Activated CD4-positive, alpha-beta T cell treated with anti-CD3 and anti-CD28 coated beads, Interleukin-2, amount 10 ng/mL, durations not matched to agents 7 days and 5 days (primary cell): ENCODE data around the gene TRAPPC3L. TPM values are rescaled to one million over a fixed set of nuclear protein-coding genes. Genes with fewer than 3 reads are reported as not detected.
A peak's percentile ranks its signal among the peaks of the same experiment; 100 is the strongest.

Source experiments
- CTCF ChIA-PET: fragments of 350-600 bp; sonication (Branson Sonifier 250); formaldehyde crosslinking; loops from one replicate; lab custom pipeline; 2021; ENCODE audit warnings: antibody characterized with exemption; lab: Charles Lee
- POLR2A ChIA-PET: fragments of 350-600 bp; sonication (Branson Sonifier 250); formaldehyde crosslinking; loops from one replicate; lab custom pipeline; 2021; ENCODE audit warnings: antibody characterized with exemption; lab: Charles Lee
- DNase-seq: peaks from one replicate; pipeline ENCODE4 v3.0.0-alpha.2; 2020
- H3K27ac Mint-ChIP-seq: one replicate; pipeline ENCODE4 v1.8.0; 2021; ENCODE audit warnings: mild to moderate bottlenecking, moderate library complexity, mixed read lengths
- H3K27me3 Mint-ChIP-seq: one replicate; pipeline ENCODE4 v1.8.0; 2021; ENCODE audit warnings: mixed read lengths
- H3K36me3 Mint-ChIP-seq: one replicate; pipeline ENCODE4 v1.8.0; 2021; ENCODE audit warnings: low read depth, mixed read lengths
- H3K4me1 Mint-ChIP-seq: one replicate; pipeline ENCODE4 v1.8.0; 2021; ENCODE audit warnings: mixed read lengths
- H3K4me3 Mint-ChIP-seq: one replicate; pipeline ENCODE4 v1.8.0; 2021; ENCODE audit warnings: mild to moderate bottlenecking, moderate library complexity, mixed read lengths
- H3K9me3 Mint-ChIP-seq: one replicate; pipeline ENCODE4 v1.8.0; 2021; ENCODE audit warnings: mixed read lengths
- total RNA-seq, 2 experiments: library from RNA; stranded (reverse); gene quantifications; one replicate each; pipeline ENCODE4 v1.2.3, GENCODE V29; 2021

TRAPPC3L gene
- total RNA-seq, 2 experiments from 2014 or later = not detected

GRCh38 chr6:116553451-116553850 lies 8.0 kb upstream of the TRAPPC3L start, which contains the start of gene CALHM4:
TSS of gene CALHM4 (plus strand) at chr6:116553751. CDS start at chr6:116553794, 43 bp downstream.
- Mint-ChIP-seq H3K36me3 (no peaks in the 10 kb centered on the region), H3K9me3 (no peaks in the 10 kb centered on the region), H3K4me3 (no peak within 1 kb of the TSS), H3K27me3 (peaks cover 24% of the 10 kb centered on the region), H3K4me1 (no peaks in the 10 kb centered on the region), H3K27ac (no peak within 1 kb of the TSS)
- POLR2A ChIA-PET = interaction anchor here (0.8 kb wide), 1 partner anchor 11 kb away, joined by 5 read pairs; no protein-coding TSS in a partner anchor
- CTCF ChIA-PET = no interaction called here
- DNase-seq = no peak

- H3K27me3 Mint-ChIP-seq = peaks cover 23% of the 10 kb centered on the region
- no peak overlapping the region for H3K4me3 Mint-ChIP-seq
- no peaks in the 10 kb centered on the region for H3K9me3 Mint-ChIP-seq
- ChIA-PET POLR2A (no interaction called here), CTCF (no interaction called here)
- H3K4me1 Mint-ChIP-seq = no peaks in the 10 kb centered on the region
- H3K36me3 Mint-ChIP-seq = no peaks in the 10 kb centered on the region
- no peak overlapping the region for H3K27ac Mint-ChIP-seq
- no peak for DNase-seq
Observed at GRCh38 chr6:116550796-116551195, 5.3 kb upstream of the TRAPPC3L start.

DNA sequence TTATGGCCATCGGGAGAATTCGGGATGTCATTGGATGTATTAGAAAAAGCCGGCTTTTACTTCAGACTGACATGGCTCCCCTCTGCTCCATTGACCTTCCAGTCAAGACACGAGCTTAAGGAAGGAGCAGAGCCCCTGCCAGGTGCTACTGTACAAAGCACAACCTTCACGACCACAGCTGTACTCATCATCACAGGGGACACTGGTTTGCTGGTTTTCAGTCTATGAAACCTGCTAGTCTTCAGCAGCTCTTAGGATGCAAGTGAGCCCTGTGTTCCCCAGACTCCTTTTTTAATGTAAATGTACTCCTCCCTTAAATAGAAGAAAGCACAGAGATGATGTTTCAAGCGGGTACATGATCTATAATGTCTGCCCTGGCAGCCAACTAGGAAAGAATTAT lies 1.9 kb upstream of the TRAPPC3L start:
- peaks cover 25% of the 10 kb centered on the region for H3K27me3 Mint-ChIP-seq
- no peaks in the 10 kb centered on the region for H3K9me3 Mint-ChIP-seq
- ChIA-PET POLR2A (no interaction called here), CTCF (interaction anchor here (0.9 kb wide), 1 partner anchor 22 kb away, joined by 3 read pairs; no protein-coding TSS in a partner anchor)
- no peaks in the 10 kb centered on the region for H3K4me1 Mint-ChIP-seq
- H3K27ac Mint-ChIP-seq = no peak overlapping the region
- H3K4me3 Mint-ChIP-seq = no peak overlapping the region
- H3K36me3 Mint-ChIP-seq = no peaks in the 10 kb centered on the region
- DNase-seq = no peak

GRCh38 chr6:116543149-116543548 lies 2.3 kb downstream of the TRAPPC3L start:
- ChIA-PET POLR2A (no interaction called here), CTCF (interaction anchor here (0.6 to 1.0 kb wide), 2 partner anchors 18 to 318 kb away, joined by 3 to 5 read pairs; no protein-coding TSS in a partner anchor)
- Mint-ChIP-seq H3K4me1 (no peaks in the 10 kb centered on the region), H3K4me3 (no peak overlapping the region), H3K36me3 (no peaks in the 10 kb centered on the region), H3K9me3 (no peaks in the 10 kb centered on the region), H3K27ac (no peak overlapping the region), H3K27me3 (peaks cover 28% of the 10 kb centered on the region)
- DNase-seq = no peak

GRCh38 chr6:116542426-116542825 lies 3.1 kb downstream of the TRAPPC3L start:
- Mint-ChIP-seq H3K27ac (no peak overlapping the region), H3K27me3 (peaks cover 28% of the 10 kb centered on the region), H3K9me3 (no peaks in the 10 kb centered on the region), H3K4me3 (no peak overlapping the region), H3K36me3 (no peaks in the 10 kb centered on the region), H3K4me1 (no peaks in the 10 kb centered on the region)
- ChIA-PET CTCF (no interaction called here), POLR2A (interaction anchor here (0.7 kb wide), 1 partner anchor 11 kb away, joined by 5 read pairs; the partner anchor contains the start of gene CALHM4)
- DNase-seq = no peak

- no peaks in the 10 kb centered on the region for H3K9me3 Mint-ChIP-seq
- peak; percentile 54 for DNase-seq
- no peaks in the 10 kb centered on the region for H3K36me3 Mint-ChIP-seq
- H3K27me3 Mint-ChIP-seq = peaks cover 25% of the 10 kb centered on the region
- H3K27ac Mint-ChIP-seq = no peak overlapping the region
- no peak overlapping the region for H3K4me3 Mint-ChIP-seq
- no peaks in the 10 kb centered on the region for H3K4me1 Mint-ChIP-seq
- CTCF ChIA-PET = interaction anchor here (1.1 kb wide), 1 partner anchor 14 kb away, joined by 3 read pairs; no protein-coding TSS in a partner anchor
- POLR2A ChIA-PET = no interaction called here
Observed at GRCh38 chr6:116536216-116536621, 9.3 kb downstream of the TRAPPC3L start.

- Mint-ChIP-seq H3K4me3 (no peak overlapping the region), H3K36me3 (no peaks in the 10 kb centered on the region), H3K27ac (no peak overlapping the region), H3K27me3 (peaks cover 23% of the 10 kb centered on the region), H3K9me3 (no peaks in the 10 kb centered on the region), H3K4me1 (no peaks in the 10 kb centered on the region)
- DNase-seq = no peak
- CTCF ChIA-PET = interaction anchor here (1.1 kb wide), 2 partner anchors 13 to 267 kb away, joined by 3 to 5 read pairs; no protein-coding TSS in a partner anchor
- POLR2A ChIA-PET = no interaction called here
Observed at GRCh38 chr6:116535109-116535508, 10.4 kb downstream of the TRAPPC3L start.

GRCh38 chr6:116533233-116533957 lies 12.1 kb downstream of the TRAPPC3L start:
- no peaks in the 10 kb centered on the region for H3K36me3 Mint-ChIP-seq
- peaks cover 35% of the 10 kb centered on the region for H3K27me3 Mint-ChIP-seq
- ChIA-PET CTCF (interaction anchor here (1.2 to 1.4 kb wide), 3 partner anchors 50 to 265 kb away, joined by 3 to 4 read pairs (median 3); no protein-coding TSS in a partner anchor), POLR2A (no interaction called here)
- no peak for DNase-seq
- H3K27ac Mint-ChIP-seq = no peak overlapping the region
- no peak overlapping the region for H3K4me3 Mint-ChIP-seq
- H3K4me1 Mint-ChIP-seq = no peaks in the 10 kb centered on the region
- H3K9me3 Mint-ChIP-seq = no peaks in the 10 kb centered on the region

GRCh38 chr6:116531675-116532570 lies 13.6 kb downstream of the TRAPPC3L start:
- CTCF ChIA-PET = interaction anchor here (0.9 to 1.0 kb wide), 2 partner anchors 183 to 263 kb away, joined by 3 read pairs; no protein-coding TSS in a partner anchor
- H3K27me3 Mint-ChIP-seq = peaks cover 35% of the 10 kb centered on the region
- H3K36me3 Mint-ChIP-seq = no peaks in the 10 kb centered on the region
- H3K4me3 Mint-ChIP-seq = no peak overlapping the region
- POLR2A ChIA-PET = no interaction called here
- no peaks in the 10 kb centered on the region for H3K9me3 Mint-ChIP-seq
- DNase-seq = peak; percentile 75
- H3K27ac Mint-ChIP-seq = no peak overlapping the region
- no peaks in the 10 kb centered on the region for H3K4me1 Mint-ChIP-seq

- Mint-ChIP-seq H3K4me1 (no peaks in the 10 kb centered on the region), H3K4me3 (no peak overlapping the region), H3K9me3 (no peaks in the 10 kb centered on the region), H3K27me3 (peaks cover 37% of the 10 kb centered on the region), H3K36me3 (no peaks in the 10 kb centered on the region), H3K27ac (no peak overlapping the region)
- ChIA-PET CTCF (no interaction called here), POLR2A (no interaction called here)
- DNase-seq = no peak
Observed at GRCh38 chr6:116530436-116530835, 15.0 kb downstream of the TRAPPC3L start.

- DNase-seq = no peak
- H3K36me3 Mint-ChIP-seq = no peaks in the 10 kb centered on the region
- H3K4me3 Mint-ChIP-seq = no peak overlapping the region
- ChIA-PET POLR2A (no interaction called here), CTCF (no interaction called here)
- H3K9me3 Mint-ChIP-seq = no peaks in the 10 kb centered on the region
- no peaks in the 10 kb centered on the region for H3K4me1 Mint-ChIP-seq
- H3K27ac Mint-ChIP-seq = no peak overlapping the region
- peaks cover 34% of the 10 kb centered on the region for H3K27me3 Mint-ChIP-seq
Observed at GRCh38 chr6:116529466-116530290, 15.8 kb downstream of the TRAPPC3L start.

GRCh38 chr6:116528780-116529179 lies 16.7 kb downstream of the TRAPPC3L start:
- H3K4me1 Mint-ChIP-seq = no peaks in the 10 kb centered on the region
- no peaks in the 10 kb centered on the region for H3K9me3 Mint-ChIP-seq
- DNase-seq = no peak
- POLR2A ChIA-PET = no interaction called here
- no peaks in the 10 kb centered on the region for H3K36me3 Mint-ChIP-seq
- H3K27me3 Mint-ChIP-seq = peaks cover 29% of the 10 kb centered on the region
- H3K27ac Mint-ChIP-seq = no peak overlapping the region
- CTCF ChIA-PET = no interaction called here
- no peak overlapping the region for H3K4me3 Mint-ChIP-seq
